Fibroblast of lung (primary cell): ENCODE data around the gene RASA2. TPM values are rescaled to one million over a fixed set of nuclear protein-coding genes. Genes with fewer than 3 reads are reported as not detected.

Experiments
- DNase-seq, 2 donors: peaks; one replicate each; pipeline versions ENCODE4 v3.0.0 to v3.0.0-alpha.2; 2010; ENCODE audit warnings: low read depth in 2 of 2
- H2AFZ ChIP-seq: 2 replicates; pipeline ENCODE4 v1.5.1; 2012; ENCODE audit warnings: low read length, control low read depth, inconsistent platforms
- H3K27ac ChIP-seq: 2 replicates; pipeline ENCODE4 v1.5.1; 2011; ENCODE audit warnings: low read length, control low read depth; ENCODE audit not compliant: insufficient read depth
- H3K27me3 ChIP-seq: 2 replicates; pipeline ENCODE4 v1.5.1; 2011; ENCODE audit warnings: mild to moderate bottlenecking, low read length; ENCODE audit not compliant: control insufficient read depth, insufficient read depth
- H3K36me3 ChIP-seq: 2 replicates; pipeline ENCODE4 v1.5.1; 2011; ENCODE audit warnings: low read length; ENCODE audit not compliant: control insufficient read depth, insufficient read depth
- H3K4me1 ChIP-seq: 2 replicates; pipeline ENCODE4 v1.5.1; 2011; ENCODE audit warnings: low read length; ENCODE audit not compliant: control insufficient read depth, insufficient read depth; ENCODE audit errors: extremely low read depth
- H3K4me2 ChIP-seq: 2 replicates; pipeline ENCODE4 v1.5.1; 2011; ENCODE audit warnings: low read length, control low read depth; ENCODE audit not compliant: insufficient read depth; ENCODE audit errors: extremely low read depth
- H3K4me3 ChIP-seq, 4 experiments: fragments of 200-600 bp in 1 of 4; sonication (generic) in 1 of 4; replicated peaks in 1 of 4; 2 replicates each; pipeline ENCODE4 v1.5.1; 2011 to 2016; ENCODE audit warnings: low read length in 4 of 4, low read depth in 3 of 4, mild to moderate bottlenecking in 3 of 4, control low read depth in 2 of 4, inconsistent platforms in 1 of 4, mixed read lengths in 1 of 4; ENCODE audit not compliant: insufficient read depth in 1 of 4; ENCODE audit errors: control extremely low read depth in 1 of 4
- H3K79me2 ChIP-seq: 2 replicates; pipeline ENCODE4 v1.5.1; 2012; ENCODE audit warnings: mild to moderate bottlenecking, low read length, inconsistent platforms; ENCODE audit not compliant: control insufficient read depth, insufficient read depth
- H3K9ac ChIP-seq: 2 replicates; pipeline ENCODE4 v1.5.1; 2011; ENCODE audit warnings: mild to moderate bottlenecking, low read length, control low read depth; ENCODE audit not compliant: insufficient read depth
- H3K9me3 ChIP-seq: 2 replicates; pipeline ENCODE4 v1.5.1; 2012; ENCODE audit warnings: low read depth, low read length; ENCODE audit not compliant: control insufficient read depth, insufficient read depth
- H4K20me1 ChIP-seq: 2 replicates; pipeline ENCODE4 v1.5.1; 2011; ENCODE audit warnings: low read length; ENCODE audit not compliant: control insufficient read depth, insufficient read depth; ENCODE audit errors: extremely low read depth
- EZH2 ChIP-seq: IDR thresholded peaks from 2 replicates; pipeline ENCODE4 v1.5.1; 2012; ENCODE audit warnings: low read length, control low read depth, mild to moderate bottlenecking; ENCODE audit errors: missing control alignments
- polyA plus RNA-seq, 2 donors: library from polyadenylated mRNA; depleted of rRNA in 1 of 2; stranded (reverse) in 1 of 2; unstranded in 1 of 2; fragments of >200 nt; gene quantifications; 2 replicates each; pipeline ENCODE4 v1.2.1, GENCODE V29; 2011 to 2012; ENCODE audit warnings: missing spikeins in 1 of 2
- total RNA-seq: library from RNA; depleted of rRNA; stranded (reverse); fragments of >200 nt; gene quantifications from 2 replicates; pipeline ENCODE4 v1.2.1, GENCODE V29; 2014
- TF ChIP-seq, protein P1 (sequence below), 2 donors: IDR thresholded peaks in 1 of 2; conservative IDR thresholded peaks in 1 of 2; 1 replicate in 1 of 2; 2 replicates in 1 of 2; pipeline ENCODE4 v1.5.1; 2011 to 2012; ENCODE audit warnings: low read length in 2 of 2, control low read depth in 1 of 2, inconsistent platforms in 1 of 2, low read depth in 1 of 2, mild to moderate bottlenecking in 1 of 2

Gene RASA2
- total and polyA plus RNA-seq, 2 donors (not counting 1 experiment from before 2014, with no cell fraction given), result 10.0 to 11.4 TPM

DNA sequence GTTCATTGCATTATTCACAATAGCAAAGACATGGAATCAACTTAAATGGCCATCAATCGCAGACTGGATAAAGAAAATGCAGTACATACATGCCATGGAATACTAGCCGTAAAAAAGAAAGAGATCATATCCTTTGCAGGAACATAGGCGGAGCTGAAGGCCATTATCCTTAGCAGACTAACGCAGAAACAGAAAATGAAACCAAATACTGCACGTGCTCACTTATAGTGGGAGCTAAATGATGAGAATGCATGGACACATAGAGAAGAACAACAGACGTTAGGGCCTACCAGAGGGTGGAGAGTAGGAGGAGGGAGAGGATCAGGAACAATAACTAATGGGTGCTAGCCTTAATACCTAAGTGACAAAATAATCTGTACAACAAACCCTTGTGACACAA, 57.9 kb downstream of the RASA2 start:
- H3K27ac ChIP-seq, result no peak overlapping the region
- H3K9ac ChIP-seq, result no peak overlapping the region
- TF ChIP-seq, protein P1, sequence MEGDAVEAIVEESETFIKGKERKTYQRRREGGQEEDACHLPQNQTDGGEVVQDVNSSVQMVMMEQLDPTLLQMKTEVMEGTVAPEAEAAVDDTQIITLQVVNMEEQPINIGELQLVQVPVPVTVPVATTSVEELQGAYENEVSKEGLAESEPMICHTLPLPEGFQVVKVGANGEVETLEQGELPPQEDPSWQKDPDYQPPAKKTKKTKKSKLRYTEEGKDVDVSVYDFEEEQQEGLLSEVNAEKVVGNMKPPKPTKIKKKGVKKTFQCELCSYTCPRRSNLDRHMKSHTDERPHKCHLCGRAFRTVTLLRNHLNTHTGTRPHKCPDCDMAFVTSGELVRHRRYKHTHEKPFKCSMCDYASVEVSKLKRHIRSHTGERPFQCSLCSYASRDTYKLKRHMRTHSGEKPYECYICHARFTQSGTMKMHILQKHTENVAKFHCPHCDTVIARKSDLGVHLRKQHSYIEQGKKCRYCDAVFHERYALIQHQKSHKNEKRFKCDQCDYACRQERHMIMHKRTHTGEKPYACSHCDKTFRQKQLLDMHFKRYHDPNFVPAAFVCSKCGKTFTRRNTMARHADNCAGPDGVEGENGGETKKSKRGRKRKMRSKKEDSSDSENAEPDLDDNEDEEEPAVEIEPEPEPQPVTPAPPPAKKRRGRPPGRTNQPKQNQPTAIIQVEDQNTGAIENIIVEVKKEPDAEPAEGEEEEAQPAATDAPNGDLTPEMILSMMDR (conservative IDR thresholded peaks at IDR 0.05 in 1 of 2, IDR thresholded peaks at IDR 0.05 in 1 of 2; ENCODE audit: low read depth in 1 of 2, low read length in 2 of 2), result no peak
- no peak for TF ChIP-seq EZH2
- H3K79me2 ChIP-seq, result no peaks in the 10 kb centered on the region
- no peaks in the 10 kb centered on the region for H3K36me3 ChIP-seq
- H4K20me1 ChIP-seq, result no peaks in the 10 kb centered on the region
- no peak for DNase-seq
- no peaks in the 10 kb centered on the region for H3K9me3 ChIP-seq
- H3K4me2 ChIP-seq, result no peak overlapping the region
- no peak overlapping the region for H3K4me3 ChIP-seq
- no peaks in the 10 kb centered on the region for H3K4me1 ChIP-seq
- H3K27me3 ChIP-seq, result no peaks in the 10 kb centered on the region
- no peak overlapping the region for H2AFZ ChIP-seq

DNA sequence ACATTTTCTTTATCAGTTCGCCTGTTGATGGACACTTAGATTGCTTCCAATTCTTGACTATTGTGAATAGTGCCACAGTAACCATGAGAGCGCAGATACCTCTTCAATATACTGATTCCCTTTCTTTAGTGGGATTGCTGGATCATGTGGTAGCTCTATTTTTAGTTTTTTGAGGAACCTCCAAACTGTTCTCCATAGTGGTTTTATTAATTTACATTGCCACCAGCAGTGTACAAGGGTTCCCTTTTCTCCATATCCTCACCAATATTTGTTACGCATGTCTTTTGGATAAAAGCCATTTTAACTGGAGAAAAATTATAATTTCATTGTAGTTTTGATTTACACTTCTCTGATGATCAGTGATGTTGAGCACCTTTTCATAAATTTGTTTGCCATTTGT, 59.3 kb downstream of the RASA2 start:
- no peaks in the 10 kb centered on the region for H3K9me3 ChIP-seq

DNA sequence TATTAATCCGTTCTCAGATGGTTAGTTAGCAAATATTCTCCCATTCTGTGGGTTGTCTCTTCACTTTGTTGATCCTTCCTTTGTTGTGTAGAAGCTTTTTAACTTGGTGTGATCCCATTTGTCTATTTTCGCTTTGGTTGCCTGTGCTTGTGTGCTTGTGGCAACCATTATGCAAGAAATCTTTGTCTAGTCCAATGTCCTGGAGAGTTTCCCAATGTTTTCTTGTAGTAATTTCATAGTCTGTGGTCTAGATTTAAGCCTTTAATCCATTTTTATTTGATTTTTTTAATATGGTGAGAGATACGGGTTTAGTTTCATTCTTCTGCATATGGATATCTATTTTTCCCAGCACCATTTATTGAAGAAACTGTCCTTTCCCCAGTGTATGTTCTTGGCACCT, 59.8 kb downstream of the RASA2 start:
- no peaks in the 10 kb centered on the region for H3K9me3 ChIP-seq
- H3K27me3 ChIP-seq, result no peaks in the 10 kb centered on the region
- no peaks in the 10 kb centered on the region for H3K4me1 ChIP-seq
- H3K27ac ChIP-seq, result no peak overlapping the region
- no peak for DNase-seq
- H3K79me2 ChIP-seq, result no peaks in the 10 kb centered on the region
- no peaks in the 10 kb centered on the region for H4K20me1 ChIP-seq
- no peaks in the 10 kb centered on the region for H3K36me3 ChIP-seq
- H3K4me3 ChIP-seq, result no peak overlapping the region
- TF ChIP-seq, protein P1 (conservative IDR thresholded peaks at IDR 0.05 in 1 of 2, IDR thresholded peaks at IDR 0.05 in 1 of 2; ENCODE audit: low read depth in 1 of 2, low read length in 2 of 2), result no peak
- no peak for TF ChIP-seq EZH2
- no peak overlapping the region for H2AFZ ChIP-seq
- H3K4me2 ChIP-seq, result no peak overlapping the region
- H3K9ac ChIP-seq, result no peak overlapping the region

More for the DNA sequence above, 59.3 kb downstream of the RASA2 start:
- Histone ChIP-seq H3K4me2 (no peak overlapping the region), H3K4me1 (no peaks in the 10 kb centered on the region), H3K9ac (no peak overlapping the region), H2AFZ (no peak overlapping the region), H3K79me2 (no peaks in the 10 kb centered on the region), H4K20me1 (no peaks in the 10 kb centered on the region), H3K27ac (no peak overlapping the region), H3K36me3 (no peaks in the 10 kb centered on the region), H3K27me3 (no peaks in the 10 kb centered on the region), H3K4me3 (no peak overlapping the region)
- TF ChIP-seq EZH2, result no peak
- TF ChIP-seq, protein P1 (conservative IDR thresholded peaks at IDR 0.05 in 1 of 2, IDR thresholded peaks at IDR 0.05 in 1 of 2; ENCODE audit: low read depth in 1 of 2, low read length in 2 of 2), result no peak
- DNase-seq, result no peak
